Stimulated activated CD8-positive, alpha-beta memory T cell treated with anti-CD3 and anti-CD28 coated beads, Interleukin-4, amount 100 ng/mL, for 24 hours (primary cell): ENCODE data around the gene GTSE1.

ENCODE experiments used
- DNase-seq: peaks from one replicate; pipeline ENCODE4 v3.0.0-alpha.2; 2020; ENCODE audit warnings: low read depth

Gene GTSE1

GRCh38 chr22:46366801-46367706, 70.4 kb downstream of the GTSE1 start:
- no peak for DNase-seq

DNA sequence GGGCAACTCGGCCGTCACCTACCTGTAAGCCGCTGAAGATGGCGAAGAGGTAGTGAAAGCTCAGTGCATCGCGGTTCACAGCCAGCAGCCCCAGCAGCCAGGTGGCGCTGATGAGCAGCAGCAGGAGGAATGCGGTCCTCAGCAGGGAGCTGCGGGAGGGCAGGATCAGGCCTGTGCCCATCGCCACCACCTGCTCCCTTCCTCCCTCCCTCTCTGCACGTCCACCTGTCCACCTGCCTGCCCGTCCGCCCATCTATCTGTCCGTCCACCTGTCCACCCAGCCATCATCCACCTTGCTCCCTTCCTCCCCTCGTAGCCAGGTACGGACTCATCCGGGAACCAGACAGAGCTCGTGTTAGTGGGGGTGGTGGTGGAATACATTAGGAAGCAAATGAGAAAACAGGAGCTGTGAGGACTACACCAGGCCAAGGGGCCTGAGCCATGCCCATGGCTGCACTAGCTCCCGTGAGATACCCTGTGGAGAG, 71.1 kb downstream of the GTSE1 start:
- peak; percentile 56 for DNase-seq

- no peak for DNase-seq
Measured at GRCh38 chr22:46368422-46368821, 71.8 kb downstream of the GTSE1 start.

DNA sequence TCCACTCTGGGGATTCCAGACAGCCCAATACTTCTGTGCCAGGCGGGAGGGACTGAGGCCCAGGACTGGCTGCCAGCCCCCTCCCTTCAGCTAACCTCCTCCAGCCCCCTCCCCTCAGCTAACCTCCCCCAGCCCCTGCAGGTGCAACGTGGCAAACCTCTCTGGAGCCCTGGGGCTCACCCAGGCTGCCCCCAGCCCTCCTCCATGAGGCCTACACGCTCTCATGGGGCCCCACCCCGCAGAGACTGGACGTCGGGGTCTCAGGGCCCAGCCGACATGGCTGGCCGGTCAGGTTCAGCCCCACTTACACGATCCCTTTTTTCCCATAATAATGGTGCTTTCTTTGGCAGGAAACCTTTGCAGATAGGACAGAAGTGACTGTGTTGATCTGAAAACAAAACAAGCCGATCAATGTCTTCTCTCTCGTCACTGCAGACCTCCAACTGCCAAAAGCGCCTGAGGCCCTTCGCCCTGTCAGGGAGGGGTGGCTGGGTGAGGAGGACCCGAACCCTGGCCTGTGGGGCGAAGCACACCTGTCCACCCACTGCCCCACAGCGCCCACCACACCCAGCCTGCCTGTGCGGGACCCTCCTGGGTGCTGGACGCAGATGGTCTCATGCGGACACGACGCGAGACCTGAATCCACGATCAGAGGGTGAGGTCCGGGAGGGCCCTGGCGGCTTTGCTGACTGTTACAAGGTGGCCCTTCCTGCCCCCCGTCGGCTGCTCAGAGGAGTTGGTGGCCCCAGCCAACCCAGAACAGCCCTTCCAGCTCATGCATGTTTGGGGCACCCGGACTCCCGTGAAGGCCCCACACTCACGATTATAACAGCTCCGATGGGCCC, 72.4 kb downstream of the GTSE1 start:
- DNase-seq: no peak

DNA sequence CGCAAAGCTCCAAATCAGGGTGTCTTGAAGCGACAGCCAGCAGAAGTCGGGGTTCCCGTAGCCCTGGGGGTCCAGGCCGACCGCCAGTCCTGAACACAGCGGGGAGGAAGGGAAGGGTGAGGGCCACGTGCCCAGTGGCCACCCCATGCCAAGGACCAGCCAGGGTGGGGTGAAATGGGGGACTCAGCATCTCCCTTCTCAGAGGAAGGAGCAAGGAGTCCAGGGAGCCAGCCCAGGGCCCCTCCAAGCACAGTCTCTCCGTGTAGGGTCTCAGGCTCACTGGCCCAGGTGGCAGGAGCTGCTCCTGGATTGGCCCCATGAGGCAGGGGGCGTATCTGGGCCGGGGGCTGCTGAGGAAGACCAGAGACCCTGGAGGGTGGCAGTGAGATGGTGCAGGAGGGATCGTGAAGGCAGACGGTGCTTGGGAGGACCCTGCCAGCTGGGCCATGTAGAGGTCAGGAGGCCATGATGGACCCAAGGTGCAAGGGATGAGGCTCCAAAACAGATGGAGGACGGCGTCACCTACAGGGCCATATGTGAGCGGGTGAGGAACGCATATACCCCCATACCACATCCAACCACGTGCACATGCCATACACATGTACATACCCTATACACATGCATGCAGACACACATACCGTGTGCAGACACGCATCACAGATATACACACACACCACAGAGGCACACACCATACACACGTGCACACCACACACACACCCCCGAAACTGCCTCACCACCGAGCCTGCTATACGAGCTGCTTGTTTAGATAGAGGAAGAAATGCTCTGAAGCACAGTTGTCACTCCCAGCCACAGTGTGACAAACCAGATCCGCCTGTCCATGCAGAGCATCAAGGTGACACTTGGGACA, 73.3 kb downstream of the GTSE1 start:
- DNase-seq: no peak

DNA sequence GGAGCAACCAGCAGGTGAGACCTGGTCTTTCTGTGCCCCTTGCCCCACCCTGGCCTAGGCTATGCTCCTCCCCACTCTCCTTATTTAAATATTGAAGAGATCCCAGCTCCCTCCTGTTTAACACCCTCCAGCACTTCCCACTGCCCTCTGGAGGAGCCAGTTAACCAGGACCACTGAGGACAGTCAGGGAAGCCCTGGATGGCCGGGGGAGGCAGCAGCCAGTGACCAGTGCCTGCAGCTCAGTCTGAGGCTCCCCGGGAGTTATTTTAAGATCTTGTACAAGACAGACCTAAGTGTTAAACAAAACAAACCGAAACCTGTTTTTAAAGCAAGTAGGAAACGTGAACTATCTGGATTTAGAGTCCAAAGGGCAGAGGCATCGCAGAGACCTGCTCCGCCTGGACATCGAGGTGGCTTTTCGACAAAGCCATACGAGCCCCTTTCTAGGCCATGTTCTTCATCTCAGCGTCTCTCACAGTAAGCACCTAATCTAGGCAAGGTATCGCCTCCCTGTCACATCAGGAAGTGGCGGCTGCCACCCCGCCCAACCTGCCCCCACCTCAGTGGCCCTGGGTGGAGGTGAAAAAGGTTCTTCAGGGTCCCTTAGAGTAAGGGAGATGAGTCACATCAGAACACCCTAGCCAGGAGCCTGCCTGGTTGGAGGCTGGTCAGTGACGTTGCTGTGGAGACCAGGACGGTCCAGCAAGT, 74.1 kb downstream of the GTSE1 start:
- DNase-seq: no peak

- no peak for DNase-seq
Measured at GRCh38 chr22:46371623-46372226, 75.1 kb downstream of the GTSE1 start.

GRCh38 chr22:46372686-46373085, 76.0 kb downstream of the GTSE1 start:
- no peak for DNase-seq

DNA sequence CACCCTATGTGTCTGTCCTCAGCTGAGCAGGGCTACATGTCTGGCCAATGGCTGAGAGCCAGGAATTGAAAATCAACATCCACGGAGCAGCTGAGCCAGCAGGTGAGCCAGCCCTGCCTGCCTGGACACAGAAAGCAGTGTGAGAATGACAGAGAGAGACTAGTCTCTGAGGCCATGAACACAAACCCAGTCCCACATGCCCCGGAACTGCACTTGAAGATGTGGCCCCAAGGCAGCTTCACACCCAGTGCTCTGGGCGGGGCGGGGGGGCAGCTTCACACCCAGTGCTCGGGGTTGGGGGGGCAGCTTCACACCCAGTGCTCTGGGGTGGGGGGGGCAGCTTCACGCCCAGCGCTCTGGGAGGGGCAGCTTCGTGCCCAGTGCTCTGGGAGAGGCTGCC, 76.5 kb downstream of the GTSE1 start:
- peak; percentile 17 for DNase-seq

DNA sequence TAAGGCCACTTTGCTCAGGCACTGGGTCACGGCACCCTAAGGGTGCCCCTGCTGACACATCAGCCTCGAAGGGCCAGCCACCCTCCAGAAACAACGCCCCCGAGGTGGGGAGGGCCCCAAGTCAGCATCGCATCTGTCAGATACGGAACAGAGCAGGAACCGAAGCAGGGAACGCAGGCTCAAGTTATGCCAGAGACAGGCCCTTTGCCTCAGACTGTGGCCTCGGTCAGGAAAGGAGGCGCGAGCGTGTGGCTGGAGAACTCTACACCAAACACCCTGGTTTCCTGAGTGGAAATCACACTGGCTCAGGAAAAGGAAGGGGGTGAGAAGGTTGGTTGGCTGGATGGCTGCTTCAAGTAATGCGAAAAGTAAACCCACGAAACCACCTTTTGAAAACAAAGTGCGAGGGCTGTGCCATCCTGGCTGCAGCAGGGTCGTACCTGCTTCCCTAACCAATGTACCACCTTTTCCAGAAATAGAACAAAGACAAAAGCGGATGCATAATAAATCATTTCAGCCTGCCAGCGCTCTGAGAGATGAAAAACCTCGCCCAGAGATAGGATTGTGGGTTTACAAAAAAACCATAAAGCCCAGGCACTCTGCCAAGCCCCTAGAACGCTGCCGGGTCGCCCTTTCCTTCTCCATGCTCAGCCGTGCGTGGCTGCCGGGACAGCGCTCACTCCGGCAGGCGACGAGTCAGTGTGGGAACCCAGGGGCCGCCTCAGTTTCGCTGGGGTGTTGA, 77.4 kb downstream of the GTSE1 start:
- peak; percentile 17 for DNase-seq

- DNase-seq: no peak
Measured at GRCh38 chr22:46374663-46375474, 78.2 kb downstream of the GTSE1 start.

- DNase-seq: no peak
Measured at GRCh38 chr22:46376111-46376510, 79.4 kb downstream of the GTSE1 start.

DNA sequence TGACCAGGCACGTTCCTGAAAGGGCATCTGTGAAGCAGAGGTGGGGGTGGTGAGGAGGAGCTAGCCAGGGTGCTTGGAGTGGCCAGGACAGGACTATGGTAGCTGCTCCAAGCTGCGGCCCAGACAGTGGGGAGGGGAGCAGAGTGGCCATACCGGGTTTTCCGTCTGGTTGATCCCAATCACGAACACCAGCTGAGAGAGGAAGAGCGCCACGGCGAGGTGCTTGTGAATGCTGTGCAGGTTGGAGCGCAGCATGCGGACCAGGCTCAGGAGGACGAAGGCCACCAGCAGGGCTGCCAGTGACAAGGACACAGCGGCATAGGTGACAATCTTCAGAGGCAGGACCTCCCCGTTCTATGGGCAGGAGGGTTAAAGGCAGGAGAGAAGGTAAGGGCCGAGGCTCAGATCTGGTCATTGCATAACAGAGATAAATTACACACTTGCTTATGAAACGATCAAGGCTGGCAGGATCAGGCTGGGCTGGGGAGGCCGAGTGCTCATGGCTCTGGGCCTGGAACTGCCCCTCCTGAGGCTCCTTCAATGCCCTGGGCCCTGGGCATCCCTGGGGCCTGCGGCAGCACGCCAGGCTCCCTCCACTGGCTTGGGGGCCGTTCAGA, 80.3 kb downstream of the GTSE1 start:
- DNase-seq: no peak

- no peak for DNase-seq
Measured at GRCh38 chr22:46377525-46378425, 81.1 kb downstream of the GTSE1 start.

DNA sequence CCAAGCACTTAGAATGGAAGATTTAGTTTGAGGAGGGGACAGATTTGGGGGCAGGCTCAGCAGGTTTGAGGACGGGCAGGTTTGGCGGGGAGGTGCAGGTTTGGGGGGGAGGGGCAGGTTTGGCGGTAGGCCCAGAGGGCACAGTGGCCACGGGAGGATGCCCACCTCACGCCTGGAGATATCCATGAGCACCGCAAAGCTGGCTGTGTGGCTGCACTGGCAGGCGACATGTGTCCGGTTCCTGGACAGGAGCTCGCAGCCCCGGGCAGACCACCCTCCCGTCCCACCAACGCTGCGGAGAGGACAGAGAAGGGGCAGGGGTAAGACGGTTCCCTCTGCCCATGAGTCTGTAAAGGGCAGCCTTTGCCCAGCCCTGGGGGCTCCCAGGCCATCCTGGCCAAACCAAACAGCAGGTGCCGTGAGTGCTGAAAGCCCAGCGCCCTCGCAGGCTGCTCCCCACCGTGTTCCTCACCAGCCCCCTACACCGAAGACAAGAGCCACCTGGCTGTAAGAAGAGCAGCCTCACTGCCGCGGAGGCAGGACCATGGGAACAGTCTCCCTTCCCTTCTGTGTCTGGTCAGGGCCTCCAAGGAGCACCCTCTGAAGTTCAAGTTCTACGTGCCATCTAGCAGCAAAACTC, 81.9 kb downstream of the GTSE1 start:
- no peak for DNase-seq

GRCh38 chr22:46379066-46379930, 82.6 kb downstream of the GTSE1 start:
- no peak for DNase-seq
